Common myeloid progenitor, CD34-positive (primary cell): ENCODE data around the gene MAG.

Source experiments
- CTCF ChIA-PET: fragments of 350-600 bp; sonication (Branson Sonifier 250); formaldehyde crosslinking; loops from one replicate; lab custom pipeline; 2021; ENCODE audit warnings: antibody characterized with exemption; lab: Charles Lee
- POLR2A ChIA-PET: fragments of 350-600 bp; sonication (Branson Sonifier 250); formaldehyde crosslinking; loops from one replicate; lab custom pipeline; 2021; ENCODE audit warnings: antibody characterized with exemption; lab: Charles Lee
- DNase-seq, 3 donors: peaks; one replicate each; pipeline versions ENCODE4 v3.0.0 to v3.0.0-alpha.2; 2013
- H3K27ac ChIP-seq, 2 experiments: 1 replicate in 1 of 2; 2 replicates in 1 of 2; pipeline ENCODE4 v1.7.0; 2013; ENCODE audit warnings: inconsistent platforms in 2 of 2, low read length in 2 of 2, mild to moderate bottlenecking in 2 of 2, low read depth in 1 of 2, moderate library complexity in 1 of 2; ENCODE audit not compliant: severe bottlenecking in 2 of 2, insufficient read depth in 1 of 2, poor library complexity in 1 of 2
- H3K27me3 ChIP-seq, 5 experiments: replicated peaks in 2 of 5; 1 replicate in 3 of 5; 2 replicates in 2 of 5; pipeline versions ENCODE4 v1.6.1 to v1.7.0; 2013; ENCODE audit warnings: low read length in 4 of 5, mild to moderate bottlenecking in 2 of 5, moderate library complexity in 2 of 5, inconsistent platforms in 1 of 5; ENCODE audit not compliant: insufficient read depth in 5 of 5, control insufficient read depth in 4 of 5
- H3K36me3 ChIP-seq, 4 experiments: 1 replicate in 2 of 4; 2 replicates in 2 of 4; pipeline versions ENCODE4 v1.6.1 to v1.7.0; 2013; ENCODE audit warnings: low read length in 3 of 4, control low read depth in 1 of 4, mild to moderate bottlenecking in 1 of 4; ENCODE audit not compliant: control insufficient read depth in 4 of 4, insufficient read depth in 4 of 4
- H3K4me1 ChIP-seq, 4 experiments: 1 replicate in 3 of 4; 2 replicates in 1 of 4; pipeline versions ENCODE4 v1.6.1 to v1.7.1; 2013; ENCODE audit warnings: low read length in 3 of 4, mild to moderate bottlenecking in 3 of 4, control low read depth in 1 of 4, inconsistent platforms in 1 of 4, moderate library complexity in 1 of 4; ENCODE audit not compliant: control insufficient read depth in 4 of 4, insufficient read depth in 4 of 4; ENCODE audit errors: control extremely low read depth in 1 of 4
- H3K4me3 ChIP-seq, 7 experiments: 1 replicate in 4 of 7; 2 replicates in 3 of 7; pipeline versions ENCODE4 v1.5.1 to v1.7.0; 2013; ENCODE audit warnings: mild to moderate bottlenecking in 7 of 7, low read length in 6 of 7, moderate library complexity in 6 of 7, inconsistent platforms in 2 of 7, low read depth in 2 of 7, control low read depth in 1 of 7; ENCODE audit not compliant: insufficient read depth in 4 of 7, control insufficient read depth in 1 of 7; ENCODE audit errors: extremely low read depth in 1 of 7
- H3K9me3 ChIP-seq, 5 experiments: 1 replicate in 4 of 5; 2 replicates in 1 of 5; pipeline versions ENCODE4 v1.6.1 to v1.7.1; 2013; ENCODE audit warnings: low read length in 4 of 5, mild to moderate bottlenecking in 2 of 5, inconsistent platforms in 1 of 5, low read depth in 1 of 5, moderate library complexity in 1 of 5; ENCODE audit not compliant: control insufficient read depth in 4 of 5, insufficient read depth in 2 of 5; ENCODE audit errors: control extremely low read depth in 1 of 5
- WGBS: methylation state at CpG from one replicate; pipeline ENCODE4 v1.1.5; 2013; ENCODE audit not compliant: insufficient coverage; 5-methylcytosine and 5-hydroxymethylcytosine counted together

MAG gene

GRCh38 chr19:35310811-35311465 lies 19.0 kb downstream of the MAG start:
- Histone ChIP-seq H3K9me3 (no peaks in the 10 kb centered on the region), H3K27ac (no peak overlapping the region), H3K36me3 (no peaks in the 10 kb centered on the region), H3K27me3 (no peaks in the 10 kb centered on the region), H3K4me1 (peaks cover 0 to 60% (median 32%) of the 10 kb centered on the region in 4 experiments), H3K4me3 (no peak overlapping the region)
- no peak for DNase-seq
- CTCF ChIA-PET = interaction anchor here (0.6 to 1.0 kb wide), 3 partner anchors 17 to 37 kb away, joined by 3 to 4 read pairs (median 3); no protein-coding TSS in a partner anchor
- POLR2A ChIA-PET = no interaction called here
- WGBS = 98% methylated on average over 8 of the region's 10 CpGs

- Histone ChIP-seq H3K27me3 (no peaks in the 10 kb centered on the region), H3K36me3 (no peaks in the 10 kb centered on the region), H3K4me3 (no peak overlapping the region), H3K9me3 (no peaks in the 10 kb centered on the region), H3K27ac (no peak overlapping the region), H3K4me1 (peaks cover 0 to 50% (median 25%) of the 10 kb centered on the region in 4 experiments)
- WGBS = 97% methylated on average over 17 of the region's 21 CpGs
- DNase-seq = no peak
- POLR2A ChIA-PET = interaction anchor here (1.1 kb wide), 1 partner anchor 40 kb away, joined by 3 read pairs; no protein-coding TSS in a partner anchor
- CTCF ChIA-PET = interaction anchor here (1.0 to 1.5 kb wide), 2 partner anchors 46 to 199 kb away, joined by 3 read pairs; partner anchors contain the start of gene FFAR3
Observed at GRCh38 chr19:35311901-35312665, 20.1 kb downstream of the MAG start.

GRCh38 chr19:35313587-35313986 lies 21.6 kb downstream of the MAG start:
- DNase-seq = peak in 2 of 3 donors; percentile 44 to 48
- Histone ChIP-seq H3K36me3 (no peaks in the 10 kb centered on the region), H3K4me3 (no peak overlapping the region), H3K27ac (no peak overlapping the region), H3K27me3 (no peaks in the 10 kb centered on the region), H3K4me1 (peaks cover 3 to 54% (median 30%) of the 10 kb centered on the region in 4 experiments), H3K9me3 (no peaks in the 10 kb centered on the region)
- ChIA-PET CTCF (interaction anchor here (0.6 to 2.2 kb wide), 8 partner anchors 9 to 44 kb away, joined by 3 to 11 read pairs (median 4); partner anchors contain the start of gene FFAR3), POLR2A (no interaction called here)
- 10% methylated on average over 7 of the region's 7 CpGs for WGBS

- no peak overlapping the region for H3K27ac ChIP-seq
- no peaks in the 10 kb centered on the region for H3K36me3 ChIP-seq
- no peaks in the 10 kb centered on the region for H3K9me3 ChIP-seq
- ChIA-PET POLR2A (no interaction called here), CTCF (interaction anchor here (0.9 to 2.2 kb wide), 7 partner anchors 9 to 44 kb away, joined by 3 to 11 read pairs (median 4); partner anchors contain the start of gene FFAR3)
- no peak for DNase-seq
- no peaks in the 10 kb centered on the region for H3K27me3 ChIP-seq
- H3K4me3 ChIP-seq = no peak overlapping the region
- 86% methylated on average over 8 of the region's 8 CpGs for WGBS
- peaks cover 3 to 58% (median 34%) of the 10 kb centered on the region in 4 experiments for H3K4me1 ChIP-seq
Observed at GRCh38 chr19:35314031-35314430, 22.1 kb downstream of the MAG start.

- no peaks in the 10 kb centered on the region for H3K9me3 ChIP-seq
- no peaks in the 10 kb centered on the region for H3K27me3 ChIP-seq
- H3K36me3 ChIP-seq = no peaks in the 10 kb centered on the region
- no peak for DNase-seq
- no peak overlapping the region for H3K4me3 ChIP-seq
- CTCF ChIA-PET = interaction anchor here (1.2 to 2.2 kb wide), 4 partner anchors 13 to 38 kb away, joined by 3 to 11 read pairs (median 6); no protein-coding TSS in a partner anchor
- POLR2A ChIA-PET = no interaction called here
- no peak overlapping the region for H3K27ac ChIP-seq
- H3K4me1 ChIP-seq = peaks cover 3 to 64% (median 42%) of the 10 kb centered on the region in 4 experiments
- WGBS = over 99% methylated on average over 9 of the region's 10 CpGs
Observed at GRCh38 chr19:35314858-35315470, 23.0 kb downstream of the MAG start.

- CTCF ChIA-PET = interaction anchor here (1.2 to 2.0 kb wide), 3 partner anchors 12 to 37 kb away, joined by 3 to 7 read pairs (median 5); no protein-coding TSS in a partner anchor
Observed at GRCh38 chr19:35315883-35316282, 23.9 kb downstream of the MAG start.

More at GRCh38 chr19:35315883-35316282, 23.9 kb downstream of the MAG start:
- Histone ChIP-seq H3K4me1 (peaks cover 10 to 65% (median 47%) of the 10 kb centered on the region in 4 experiments), H3K27ac (no peak overlapping the region), H3K36me3 (no peaks in the 10 kb centered on the region), H3K4me3 (no peak overlapping the region), H3K9me3 (no peaks in the 10 kb centered on the region), H3K27me3 (no peaks in the 10 kb centered on the region)
- POLR2A ChIA-PET = no interaction called here
- 96% methylated on average over 6 of the region's 9 CpGs for WGBS
- DNase-seq = peak in 1 of 3 donors; percentile 34
